Mucosa of descending colon (tissue), 3 donors: ENCODE data around the gene HSPA1A. TPM values are rescaled to one million over a fixed set of nuclear protein-coding genes. Genes with fewer than 3 reads are reported as not detected.
"Not testable (repeated sequence)": the region's sequence is repeated elsewhere in the genome, so short reads cannot be mapped to it uniquely, and the experiment has no call there.

ENCODE experiments used
- ATAC-seq: fragments of 200-7000 bp; cut with Tn5 transposase; one replicate; pipeline ENCODE4 v1.9.1; 2020; ENCODE audit warnings: mild to moderate bottlenecking, moderate library complexity
- DNase-seq, 3 donors: peaks; one replicate each; pipeline ENCODE4 v3.0.0-alpha.2; 2020
- H3K36me3 ChIP-seq: fragments of 200-600 bp; one replicate; pipeline ENCODE4 v1.8.0; 2021; ENCODE audit warnings: low read depth, mild to moderate bottlenecking
- H3K4me1 ChIP-seq: fragments of 200-600 bp; one replicate; pipeline ENCODE4 v1.8.0; 2021; ENCODE audit warnings: low read depth, mild to moderate bottlenecking
- H3K4me3 ChIP-seq: fragments of 200-600 bp; one replicate; pipeline ENCODE4 v1.8.0; 2021; ENCODE audit warnings: mild to moderate bottlenecking
- H3K9me3 ChIP-seq: fragments of 200-600 bp; one replicate; pipeline ENCODE4 v1.8.0; 2021; ENCODE audit warnings: mild to moderate bottlenecking
- CTCF ChIP-seq: fragments of 200-600 bp; IDR thresholded peaks from one replicate; pipeline ENCODE4 v1.8.0; 2022; ENCODE audit warnings: antibody characterized with exemption, mild to moderate bottlenecking
- intact Hi-C, 2 donors: fragments of 100-400 bp; cut with DNase I in 1 of 2; cut with micrococcal nuclease in 1 of 2; formaldehyde crosslinking; loops; one replicate each; pipeline versions ENCODE4 v1.11.0 to v1.11.1; 2022; cut with DNase I, micrococcal nuclease
- total RNA-seq, 3 donors: library from RNA; stranded (reverse); fragmentation: NEBNext Ultra II Directional in 2 of 3; extraction: Animal tissue kit (Norgen Biotek cat#: 25700) in 2 of 3; gene quantifications; one replicate each; pipeline versions ENCODE4 v1.2.1 to v1.2.4, GENCODE V29; 2021 to 2023
- donor health status: DM: no; HTN: no; CAD: no; lungs with moderate emphysema.
- donor health status: DM: no; HTN: no; CAD: no.
- donor health status: DM: no; HTN: yes; CAD: no.

HSPA1A gene
- total RNA-seq, 3 donors from 2014 or later, result 73.6 to 274 (median 107) TPM

- H3K4me3 ChIP-seq, result no peak overlapping the region
- H3K9me3 ChIP-seq, result no peaks in the 10 kb centered on the region
- H3K4me1 ChIP-seq, result peaks cover 43% of the 10 kb centered on the region
- no peak for TF ChIP-seq CTCF
- intact Hi-C loops, result no loop called here
- ATAC-seq (no peak), DNase-seq (peak in 1 of 3 donors; percentile 18)
- no peaks in the 10 kb centered on the region for H3K36me3 ChIP-seq
Observed at GRCh38 chr6:31836474-31837368, 21.4 kb downstream of the HSPA1A start.

GRCh38 chr6:31837369-31838113 is 22.2 kb downstream of the HSPA1A start:
- intact Hi-C loops, result no loop called here
- peaks cover 36% of the 10 kb centered on the region for H3K4me1 ChIP-seq
- ATAC-seq, result peak; percentile 56
- peak in 1 of 3 donors; percentile 72 for DNase-seq
- no peak overlapping the region for H3K4me3 ChIP-seq
- H3K36me3 ChIP-seq, result no peaks in the 10 kb centered on the region
- H3K9me3 ChIP-seq, result no peaks in the 10 kb centered on the region
- no peak for TF ChIP-seq CTCF

GRCh38 chr6:31838114-31838553 is 22.8 kb downstream of the HSPA1A start:
- intact Hi-C loops, H3K36me3 ChIP-seq, H3K9me3 ChIP-seq, H3K4me3 ChIP-seq, ATAC-seq, DNase-seq: not testable (repeated sequence)
- H3K4me1 ChIP-seq, result peaks cover 30% of the 10 kb centered on the region

GRCh38 chr6:31838968-31839367 is 23.6 kb downstream of the HSPA1A start:
- H3K36me3 ChIP-seq, result no peaks in the 10 kb centered on the region
- no peak overlapping the region for H3K4me3 ChIP-seq
- no peak for TF ChIP-seq CTCF
- ATAC-seq (no peak), DNase-seq (no peak)
- intact Hi-C loops, result no loop called here
- no peaks in the 10 kb centered on the region for H3K9me3 ChIP-seq
- peaks cover 24% of the 10 kb centered on the region for H3K4me1 ChIP-seq

GRCh38 chr6:31839779-31840126 is 24.4 kb downstream of the HSPA1A start:
- ATAC-seq, H3K9me3 ChIP-seq, H3K36me3 ChIP-seq, intact Hi-C loops, H3K4me3 ChIP-seq, DNase-seq: not testable (repeated sequence)
- H3K4me1 ChIP-seq, result peaks cover 24% of the 10 kb centered on the region

- DNase-seq, result no peak
Observed at GRCh38 chr6:31842053-31842452, 26.7 kb downstream of the HSPA1A start.

More at GRCh38 chr6:31842053-31842452, 26.7 kb downstream of the HSPA1A start:
- no peak overlapping the region for H3K4me3 ChIP-seq
- no peaks in the 10 kb centered on the region for H3K36me3 ChIP-seq
- peaks cover 10% of the 10 kb centered on the region for H3K4me1 ChIP-seq
- intact Hi-C loops, result no loop called here
- ATAC-seq, result peak; percentile 28
- no peak for TF ChIP-seq CTCF
- H3K9me3 ChIP-seq, result no peaks in the 10 kb centered on the region
